Stimulated activated naive CD8-positive, alpha-beta T cell treated with anti-CD3 and anti-CD28 coated beads, Interleukin-15, Interleukin-2, amounts not matched to agents 100 U/mL and 50 U/mL, for 24 hours (primary cell): ENCODE data around the gene ASS1.

Experiments
- ATAC-seq: fragments of 150-1000 bp; cut with Tn5 transposase; one replicate; pipeline ENCODE4 v1.10.0; 2021
- DNase-seq: peaks from one replicate; pipeline ENCODE4 v3.0.0; 2021

Gene ASS1

DNA sequence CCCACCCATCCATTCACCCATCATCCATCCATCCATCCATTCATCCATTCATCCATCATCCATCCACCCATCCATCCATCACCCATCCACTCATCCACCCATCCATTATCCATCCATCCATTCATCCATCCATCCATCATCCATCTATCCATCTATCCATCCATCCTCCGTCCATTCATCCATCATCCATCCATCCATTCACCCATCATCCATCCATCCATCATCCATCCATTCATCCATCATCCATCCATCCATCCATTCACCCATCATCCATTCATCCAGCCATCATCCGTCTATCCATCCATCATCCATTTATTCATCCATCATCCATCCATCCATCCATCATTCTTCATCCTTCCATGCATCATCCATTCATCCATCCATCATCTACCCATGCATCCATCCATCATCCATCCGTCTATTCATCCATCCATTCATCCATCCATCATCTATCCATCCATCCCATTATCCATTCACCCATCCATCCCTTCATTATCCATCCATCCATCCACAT lies 10.1 kb downstream of the ASS1 start:
- no peak for ATAC-seq
- DNase-seq = no peak

DNA sequence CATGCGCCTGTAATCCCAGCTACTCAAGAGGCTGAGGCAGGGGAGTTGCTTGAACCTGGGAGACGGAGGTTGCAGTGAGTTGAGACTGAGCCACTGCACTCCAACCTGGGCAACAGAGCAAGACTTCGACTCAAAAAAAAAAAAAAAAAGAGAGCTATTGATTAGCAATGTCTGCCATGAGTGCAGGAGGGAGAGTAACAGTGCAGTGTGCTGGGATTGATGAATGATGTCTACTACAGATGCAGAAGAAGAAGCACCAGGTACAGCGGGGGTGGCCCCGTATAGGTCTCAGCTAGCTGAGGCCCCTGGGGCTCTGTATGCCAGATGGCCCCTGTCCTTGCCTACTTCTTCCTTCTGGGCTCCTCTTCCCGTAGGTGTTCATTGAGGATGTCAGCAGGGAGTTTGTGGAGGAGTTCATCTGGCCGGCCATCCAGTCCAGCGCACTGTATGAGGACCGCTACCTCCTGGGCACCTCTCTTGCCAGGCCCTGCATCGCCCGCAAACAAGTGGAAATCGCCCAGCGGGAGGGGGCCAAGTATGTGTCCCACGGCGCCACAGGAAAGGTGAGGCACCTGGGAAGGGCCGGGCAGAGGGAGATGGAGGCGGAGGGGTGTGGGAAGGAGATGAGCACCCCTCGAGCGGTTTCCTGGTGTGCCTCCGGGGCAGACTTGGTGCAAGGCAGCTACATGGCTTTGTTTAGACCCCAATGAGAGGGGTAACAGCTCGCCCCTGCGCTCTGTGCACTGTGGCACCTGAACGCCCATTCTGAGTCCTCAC lies 13.5 kb downstream of the ASS1 start:
- DNase-seq = no peak
- no peak for ATAC-seq

DNA sequence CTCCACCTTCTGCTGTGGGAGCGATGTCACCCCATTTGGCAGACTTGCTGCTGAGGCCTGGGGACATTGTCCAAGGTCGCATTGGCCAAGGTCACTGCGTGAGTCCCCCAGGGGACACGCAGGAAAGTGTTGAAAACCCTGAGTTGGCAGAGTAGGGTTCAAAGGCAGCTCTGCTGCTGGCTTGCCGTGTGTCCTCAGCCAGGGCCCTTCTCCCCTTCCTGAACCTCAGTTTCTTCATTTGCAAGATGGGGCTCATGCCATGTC lies 14.0 kb downstream of the ASS1 start:
- ATAC-seq (no peak), DNase-seq (no peak)

DNA sequence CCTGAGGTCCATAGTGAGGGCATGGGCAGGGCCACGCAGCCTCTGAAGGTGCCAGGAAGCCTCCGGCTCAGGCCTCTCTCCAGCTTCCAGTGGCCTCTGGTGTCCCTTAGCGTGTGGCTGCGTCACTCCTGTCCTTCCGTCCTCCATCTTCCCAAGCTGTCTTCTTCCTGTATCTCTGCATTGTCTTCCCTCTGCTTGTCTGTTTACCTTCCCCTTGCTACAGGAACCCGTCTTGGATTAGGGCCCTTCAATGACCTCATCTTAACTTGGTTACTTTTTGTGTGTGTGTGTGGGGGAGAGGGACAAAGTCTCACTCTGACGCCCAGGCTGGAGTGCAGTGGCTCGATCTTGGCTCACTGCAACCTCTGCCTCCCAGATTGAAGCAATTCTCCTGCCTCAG lies 14.4 kb downstream of the ASS1 start:
- DNase-seq (no peak), ATAC-seq (no peak)

DNA sequence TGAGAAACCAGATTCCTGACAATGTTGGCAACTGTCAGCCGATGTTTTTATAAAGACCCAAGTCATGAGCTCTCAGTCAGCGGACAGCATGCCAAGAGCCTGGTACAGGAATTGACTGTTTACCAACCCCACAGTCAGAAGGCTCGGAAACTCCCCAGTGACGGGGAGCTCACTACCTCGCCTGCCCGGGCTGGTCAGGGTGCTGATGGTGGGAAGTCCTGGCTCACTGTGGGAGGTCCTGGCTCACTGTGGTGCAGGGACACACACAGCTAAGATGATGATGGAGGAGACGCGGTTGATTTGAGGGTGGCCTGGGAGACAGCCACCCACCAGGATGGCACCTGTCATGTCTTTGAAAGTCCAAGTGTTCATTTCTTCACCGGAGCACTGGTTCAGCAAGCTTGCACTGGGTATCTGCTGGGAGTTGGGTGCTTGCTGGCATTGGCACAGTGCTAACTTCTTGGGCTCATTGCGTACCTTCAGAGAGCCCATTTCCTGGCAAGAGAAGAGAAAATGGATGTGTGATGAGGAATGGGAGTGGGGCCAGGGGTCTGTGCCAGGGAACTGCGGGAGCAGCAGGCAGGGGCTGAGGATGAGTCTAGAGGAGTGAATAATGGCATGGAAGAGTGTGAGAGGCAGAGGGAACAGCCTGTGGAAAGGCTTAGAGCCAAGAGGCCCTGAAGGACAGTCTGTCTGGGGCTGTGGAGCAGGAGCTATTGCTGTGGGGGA lies 15.3 kb downstream of the ASS1 start:
- ATAC-seq = no peak
- DNase-seq = no peak

DNA sequence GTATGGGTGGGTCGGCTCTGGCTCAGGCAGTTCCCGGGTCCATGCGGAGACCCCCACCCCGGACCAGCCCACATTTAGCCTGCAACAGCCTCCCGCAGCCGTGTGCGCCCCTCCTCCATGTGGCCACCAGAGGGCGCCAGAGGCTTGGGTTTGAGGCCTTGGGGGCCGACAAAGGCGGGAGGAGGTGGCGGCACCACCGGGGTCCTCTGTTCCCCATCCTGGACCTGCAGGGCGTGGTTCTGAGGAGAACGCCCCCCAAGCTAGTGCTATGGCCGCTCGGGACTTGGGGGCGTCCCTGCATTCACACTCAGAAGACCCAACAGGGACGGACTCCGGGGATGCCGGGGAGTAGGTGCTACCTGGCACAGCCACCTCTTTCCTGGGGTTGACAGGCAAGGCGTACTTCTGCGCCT lies 16.5 kb downstream of the ASS1 start:
- DNase-seq = peak; percentile 82
- peak; percentile 60 for ATAC-seq

DNA sequence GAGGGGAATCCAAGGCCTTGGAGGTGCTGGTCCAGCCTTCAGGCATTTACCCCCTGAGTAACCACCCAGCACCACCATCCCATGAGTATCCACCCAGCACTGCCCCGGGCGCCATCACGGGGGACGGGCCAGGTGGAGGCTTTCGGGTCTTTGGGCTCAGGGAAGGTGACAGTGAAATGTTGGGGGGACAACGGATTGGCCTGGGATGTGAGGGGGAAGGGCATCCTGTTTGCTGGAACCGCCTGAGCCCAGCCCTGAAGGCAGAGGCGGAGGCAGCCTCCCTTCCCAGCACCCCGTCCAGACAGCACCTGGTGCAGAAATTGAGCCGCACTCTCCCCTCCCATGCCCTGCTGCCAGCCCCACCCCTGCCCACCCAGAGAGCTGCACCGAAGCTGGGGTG lies 17.0 kb downstream of the ASS1 start:
- ATAC-seq (no peak), DNase-seq (no peak)

DNA sequence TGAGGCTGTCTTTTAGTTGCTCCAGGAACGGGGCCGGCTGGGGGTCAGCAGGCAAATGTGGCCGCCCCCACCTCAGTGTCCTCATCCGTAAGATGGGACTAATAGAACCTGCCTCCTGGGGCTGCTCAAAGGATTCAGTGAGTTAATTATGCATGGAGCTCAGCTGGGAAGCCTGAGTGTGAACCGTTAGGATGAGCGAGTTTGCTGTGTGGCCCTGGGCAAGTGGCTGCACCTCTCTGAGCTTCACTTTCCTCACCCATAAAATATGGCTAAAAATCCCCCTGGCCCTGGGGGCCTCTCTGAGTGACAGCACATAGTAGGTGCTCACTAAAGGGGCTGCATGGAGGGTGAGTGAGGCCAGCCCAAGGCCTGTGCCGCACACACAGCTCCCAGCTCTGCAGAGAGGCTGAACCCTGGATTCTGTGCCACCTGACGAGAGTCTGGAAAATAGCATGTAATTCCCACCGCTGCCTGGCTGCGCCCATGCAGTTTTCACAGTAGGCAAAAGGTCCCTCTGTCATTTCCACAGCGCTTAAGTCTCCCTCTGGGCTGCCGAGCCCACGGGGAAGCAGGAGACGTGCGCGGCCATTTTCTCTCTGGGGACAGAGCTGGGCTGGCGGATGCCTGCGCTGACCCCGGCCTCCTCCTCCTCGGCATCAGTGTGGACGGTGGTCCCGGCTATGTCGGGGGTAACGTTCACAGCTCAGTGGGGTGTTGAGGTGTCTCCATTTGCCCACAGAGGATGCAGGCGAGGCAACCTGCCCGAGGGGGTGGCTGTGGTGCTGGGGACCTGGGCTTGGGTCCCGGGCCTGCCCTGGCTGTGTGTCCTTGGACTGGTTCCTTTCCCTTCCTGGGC lies 18.2 kb downstream of the ASS1 start:
- ATAC-seq = no peak

DNA sequence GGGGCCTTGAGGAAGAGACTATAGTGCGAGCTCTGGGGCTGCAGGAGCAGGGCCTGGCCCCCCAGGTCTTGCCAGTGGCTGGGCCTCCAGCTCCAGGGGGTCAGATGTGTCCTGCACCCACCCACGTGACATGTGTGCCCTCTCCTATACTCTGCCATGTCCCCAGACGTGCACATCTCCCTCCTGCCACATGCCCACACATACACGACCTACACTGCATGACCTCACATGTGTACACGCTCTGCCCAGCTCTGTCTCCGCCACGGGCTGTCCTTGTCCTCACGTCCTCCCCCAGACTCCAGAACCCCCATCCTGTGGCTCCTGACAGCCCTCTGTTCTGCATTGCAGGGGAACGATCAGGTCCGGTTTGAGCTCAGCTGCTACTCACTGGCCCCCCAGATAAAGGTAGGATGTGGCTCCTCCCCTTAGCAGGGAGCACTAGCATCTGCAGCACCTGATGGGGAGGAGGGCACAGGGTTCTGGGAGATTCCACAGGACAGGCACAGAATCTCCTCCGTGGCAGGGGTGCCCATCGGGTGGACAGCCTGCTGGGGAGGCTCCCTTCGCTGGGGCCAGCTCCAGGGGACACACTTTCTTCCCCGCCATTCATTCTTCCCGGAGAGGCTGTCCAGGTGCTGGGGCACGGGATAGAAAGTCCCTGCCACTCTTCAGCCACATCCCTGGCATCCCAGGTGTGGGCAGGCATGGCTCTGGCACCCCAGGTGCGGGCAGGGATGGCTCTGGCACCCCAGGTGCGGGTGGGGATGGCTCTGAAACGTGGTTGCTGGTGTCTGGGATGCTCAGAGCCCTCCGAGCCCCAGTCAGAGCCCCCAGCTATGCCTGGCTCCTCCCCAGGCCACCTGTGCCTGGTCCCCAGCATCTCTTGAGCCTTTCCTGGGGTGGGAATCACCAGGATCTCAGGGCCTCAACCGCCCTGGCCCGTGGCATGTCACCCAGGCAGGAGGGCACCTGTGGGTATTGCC lies 19.3 kb downstream of the ASS1 start:
- DNase-seq (no peak), ATAC-seq (no peak)

More for the DNA sequence above, 18.2 kb downstream of the ASS1 start:
- no peak for DNase-seq

DNA sequence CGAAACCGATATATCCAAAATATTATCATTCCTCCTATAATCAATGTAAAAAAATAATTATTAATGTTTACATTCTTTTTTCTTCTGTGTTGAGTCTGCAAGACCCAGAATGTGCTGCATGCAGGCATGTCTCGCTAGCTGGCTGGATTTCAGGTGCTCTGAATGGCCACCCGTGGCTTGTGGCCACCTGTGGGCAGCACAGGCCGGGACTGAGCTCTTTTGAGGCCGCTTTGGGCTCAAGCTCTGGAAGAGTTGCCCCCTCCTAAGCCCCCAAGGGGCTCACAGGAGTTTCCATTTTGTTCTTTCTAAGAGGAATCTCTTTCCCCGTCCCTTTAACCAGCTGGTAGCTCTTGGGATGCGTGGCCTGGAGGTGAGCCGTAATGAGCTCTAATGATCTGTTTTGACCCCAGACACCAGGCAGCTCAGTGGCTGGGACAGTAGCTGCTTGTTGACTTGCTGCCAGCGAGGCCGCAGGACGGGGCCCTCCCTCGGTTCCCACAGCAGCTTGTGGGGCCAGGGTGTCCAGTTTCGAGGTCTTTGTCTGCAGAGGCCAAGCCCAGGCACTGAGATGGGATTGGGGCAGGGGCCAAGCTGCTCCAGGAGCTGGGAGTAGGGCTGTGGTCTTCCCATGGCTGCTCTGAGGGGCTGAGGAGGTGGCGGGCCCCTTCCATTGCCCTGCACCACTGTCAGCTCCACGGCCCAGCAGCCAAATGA lies 20.8 kb downstream of the ASS1 start:
- DNase-seq (no peak), ATAC-seq (no peak)

DNA sequence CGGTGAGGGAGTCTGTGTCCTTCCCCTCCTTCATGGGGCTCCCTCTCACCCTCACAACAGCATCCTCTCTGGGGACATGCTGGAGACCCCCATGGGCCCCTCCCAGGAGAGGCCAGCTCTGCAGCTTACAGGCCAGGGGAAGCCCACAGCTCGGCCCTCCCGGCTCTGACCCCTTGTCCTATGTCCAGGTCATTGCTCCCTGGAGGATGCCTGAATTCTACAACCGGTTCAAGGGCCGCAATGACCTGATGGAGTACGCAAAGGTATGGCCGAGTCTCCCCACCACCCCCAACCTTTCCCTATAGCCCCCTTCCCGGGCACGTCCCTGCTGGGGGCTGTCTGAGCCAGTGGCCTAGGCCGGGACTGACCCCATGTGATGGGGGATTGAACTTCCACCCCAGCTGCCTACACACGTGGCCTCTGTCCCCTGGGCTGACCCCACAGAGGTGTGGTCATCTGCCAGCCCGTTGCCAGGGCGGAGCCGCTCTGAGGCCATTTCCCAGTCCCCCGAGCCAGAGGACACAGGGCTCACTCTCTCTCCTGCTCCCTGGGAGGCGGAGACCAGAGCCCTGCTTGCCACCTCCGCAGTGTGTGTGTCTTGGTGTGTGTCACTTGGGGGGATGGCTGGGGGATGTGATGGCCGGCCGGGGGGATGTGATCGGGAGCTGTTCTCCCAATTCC lies 21.9 kb downstream of the ASS1 start:
- ATAC-seq (peak; percentile 24), DNase-seq (no peak)

DNA sequence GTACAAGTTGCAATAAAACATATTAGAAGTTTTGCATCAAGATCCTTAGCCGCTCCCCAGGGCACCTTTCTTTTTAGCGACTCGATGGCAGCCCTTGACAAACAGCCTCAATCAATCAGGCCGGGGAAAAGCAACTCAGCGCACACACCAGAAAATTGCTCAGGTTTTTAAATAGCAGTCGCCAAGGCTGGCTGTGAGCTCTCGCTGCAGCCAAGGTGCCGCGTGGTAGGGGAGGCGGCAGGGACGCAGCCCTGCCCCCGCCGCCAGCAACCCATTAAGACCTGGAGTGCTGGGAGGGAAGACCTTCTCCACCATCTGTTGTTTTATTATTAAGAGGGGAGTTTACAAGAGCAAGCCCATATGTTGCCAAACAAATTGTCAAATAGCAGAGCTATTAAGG lies 22.6 kb downstream of the ASS1 start:
- DNase-seq (no peak), ATAC-seq (no peak)

DNA sequence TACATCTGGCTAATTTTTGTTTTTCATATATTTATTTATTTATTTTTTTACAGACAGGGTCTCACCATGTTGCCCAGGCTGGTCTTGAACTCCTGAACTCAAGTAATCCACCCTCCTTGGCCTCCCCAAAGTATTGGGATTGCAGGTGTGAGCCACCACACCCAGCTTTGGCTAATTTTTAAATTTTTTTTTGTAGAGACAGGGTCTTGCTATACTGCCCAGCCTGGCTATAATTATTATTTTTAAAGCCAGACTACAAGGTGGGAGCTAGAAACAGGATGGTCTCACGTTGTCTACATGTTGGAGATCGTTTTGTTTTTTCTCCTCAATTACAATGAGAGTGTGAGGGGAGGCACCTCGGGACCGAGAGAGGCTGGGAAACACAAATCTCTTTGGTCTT lies 23.8 kb downstream of the ASS1 start:
- ATAC-seq = no peak
- no peak for DNase-seq

DNA sequence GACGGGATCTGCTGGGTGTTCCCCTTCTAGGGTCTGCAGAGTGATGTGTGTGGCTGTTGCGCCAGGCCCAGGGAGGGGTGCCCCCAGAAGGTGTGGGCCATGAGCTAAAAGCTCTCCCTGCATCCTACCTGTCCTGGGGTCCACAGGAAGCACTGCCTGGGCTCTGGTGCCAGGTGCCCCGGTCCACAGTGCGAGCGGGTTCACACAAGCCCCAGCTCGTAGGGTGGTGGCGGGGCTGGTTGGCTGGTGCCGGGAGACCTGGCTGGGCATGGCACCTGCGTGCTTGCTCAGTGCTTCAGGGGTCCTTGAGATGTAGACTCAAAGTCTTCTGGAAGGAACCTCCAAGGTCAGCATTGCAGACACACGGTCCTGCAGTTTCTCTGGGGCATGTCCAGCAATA lies 25.5 kb downstream of the ASS1 start:
- ATAC-seq = no peak

DNA sequence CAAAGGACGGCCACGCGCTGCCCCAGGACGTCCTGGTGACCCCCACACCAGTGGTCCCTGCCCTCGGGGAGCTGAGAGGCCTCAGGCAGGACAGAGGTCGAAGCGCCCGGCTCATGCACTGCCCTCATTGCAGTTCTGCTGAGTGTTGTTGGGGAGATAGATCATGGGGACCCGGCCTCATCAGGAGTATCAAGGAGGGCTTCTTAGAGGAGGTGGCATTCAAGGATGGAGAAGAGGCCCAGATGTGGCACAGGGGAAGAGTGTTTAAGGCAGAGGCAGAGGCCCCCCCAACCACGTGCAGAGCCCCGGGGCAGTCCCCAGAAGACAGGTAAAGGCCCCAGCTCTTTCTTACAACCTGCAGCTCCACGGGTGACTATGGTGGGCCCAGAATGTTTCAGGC lies 26.2 kb downstream of the ASS1 start:
- no peak for ATAC-seq
- DNase-seq = no peak

More for the DNA sequence above, 25.5 kb downstream of the ASS1 start:
- no peak for DNase-seq

DNA sequence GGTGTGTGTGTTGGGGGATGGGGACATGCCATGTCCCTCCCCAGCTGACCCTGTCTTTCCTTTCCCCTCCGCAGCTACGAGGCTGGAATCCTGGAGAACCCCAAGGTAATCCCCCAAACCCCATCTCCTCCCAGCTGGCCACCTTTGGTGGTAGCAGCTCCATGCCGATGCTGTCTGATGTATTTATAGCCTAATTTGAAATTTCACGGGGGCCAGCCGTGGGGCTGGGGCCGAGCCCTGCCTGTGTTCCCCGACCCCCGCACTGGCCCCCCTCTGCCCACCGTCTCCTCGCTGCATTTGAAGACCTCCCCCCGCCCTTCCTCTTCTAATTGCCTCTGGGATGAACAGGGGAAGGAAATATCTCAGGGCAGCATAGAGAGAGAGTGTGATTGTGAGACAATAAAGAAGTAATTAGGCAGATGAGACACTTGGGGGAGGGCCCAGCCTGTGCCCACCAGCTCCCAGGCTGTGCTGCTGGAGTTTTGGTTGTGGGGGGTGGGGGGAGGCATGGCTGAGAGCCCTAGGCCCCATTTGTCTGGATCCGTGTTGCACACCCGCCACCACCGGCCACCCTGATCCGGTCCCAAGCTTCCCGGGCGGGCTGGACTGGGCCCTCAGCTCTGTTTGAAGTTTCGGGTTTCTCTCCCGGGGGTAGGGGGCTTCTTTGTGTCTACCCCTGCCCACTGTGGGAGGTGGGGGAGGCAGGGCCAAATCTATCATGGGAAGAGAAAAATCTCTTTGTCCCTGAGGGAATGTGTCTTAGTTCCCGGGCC lies 26.8 kb downstream of the ASS1 start:
- ATAC-seq = no peak
- DNase-seq = no peak

DNA sequence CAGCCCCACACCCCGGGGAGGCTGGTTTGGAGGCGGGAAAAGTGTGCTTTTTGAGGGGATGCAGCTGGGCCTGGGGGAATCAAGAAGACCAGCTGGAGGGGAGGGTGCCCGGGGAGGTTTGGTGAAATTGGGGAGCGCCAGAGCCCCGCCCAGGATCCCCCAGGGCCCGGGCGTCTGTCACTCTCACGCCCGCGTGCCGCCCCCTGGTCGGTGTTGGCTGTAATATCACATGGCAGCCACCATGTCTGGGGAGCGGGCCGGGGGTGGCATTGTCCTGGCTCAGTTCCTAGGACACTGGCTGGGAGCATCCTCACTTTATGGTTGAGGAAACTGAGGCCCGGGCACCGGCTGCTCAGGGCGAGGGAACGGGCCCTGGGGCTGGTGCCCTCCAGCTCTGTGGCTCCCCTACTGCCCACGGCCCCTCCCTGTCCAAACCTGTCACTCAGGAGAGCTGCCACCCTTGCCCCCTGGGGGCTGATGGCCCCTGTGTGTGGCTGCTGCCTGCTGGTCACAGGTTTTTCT lies 27.5 kb downstream of the ASS1 start:
- ATAC-seq (peak; percentile 24), DNase-seq (no peak)

DNA sequence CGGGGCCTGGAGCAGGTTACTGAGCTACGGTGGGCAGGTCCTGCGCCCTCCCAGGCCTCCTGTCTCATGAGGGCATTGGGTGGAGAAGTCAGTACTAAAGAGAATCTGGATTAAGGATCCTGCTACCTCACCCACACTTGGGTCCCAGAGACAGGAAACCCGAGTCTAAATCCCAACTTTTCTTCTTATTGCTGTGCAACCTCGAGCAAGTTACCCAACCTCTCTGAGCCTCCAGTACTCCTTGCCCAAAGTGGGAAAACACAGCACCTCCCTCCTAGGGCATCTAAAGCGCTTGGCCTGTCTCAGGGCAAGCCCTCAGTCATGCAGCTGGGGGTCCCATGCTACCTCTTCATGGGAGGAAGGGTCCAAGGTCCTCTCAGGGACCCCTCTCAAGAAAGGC lies 28.2 kb downstream of the ASS1 start:
- DNase-seq (no peak), ATAC-seq (no peak)

DNA sequence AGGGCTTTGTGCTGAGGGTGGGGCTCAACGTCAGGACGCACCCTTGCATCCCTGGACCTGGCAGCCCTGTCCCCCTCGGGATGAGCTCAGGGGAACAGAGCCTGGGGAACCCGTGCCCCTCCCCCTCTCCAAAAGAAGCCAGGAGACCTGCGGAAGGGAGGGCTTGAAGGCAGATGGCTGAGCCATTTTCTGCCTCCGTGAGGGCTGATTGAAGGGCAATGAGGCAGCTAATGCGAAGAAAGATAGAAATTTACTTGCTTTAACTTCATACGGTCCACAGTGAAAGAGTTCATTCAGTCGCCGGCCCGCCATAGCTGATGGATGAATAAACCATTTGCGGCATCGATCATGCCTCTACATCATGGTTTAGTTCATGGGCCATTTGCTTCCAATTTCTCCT lies 28.8 kb downstream of the ASS1 start:
- ATAC-seq (no peak), DNase-seq (no peak)
